Astrocyte (in vitro differentiated cells and primary cell): ENCODE measurements around the gene VAC14.

Experiments used
- CTCF ChIP-seq: IDR thresholded peaks from 2 replicates; pipeline ENCODE4 v1.5.1; 2011; ENCODE audit warnings: low read depth, mild to moderate bottlenecking, inconsistent platforms, low read length, moderate library complexity; ENCODE audit not compliant: insufficient read depth
- EZH2 ChIP-seq: IDR thresholded peaks from 2 replicates; pipeline ENCODE4 v1.6.1; 2012; ENCODE audit warnings: mild to moderate bottlenecking, low read length, inconsistent platforms; ENCODE audit not compliant: insufficient read depth

GRCh38 chr16:70768203-70768580 lies 32.8 kb downstream of the VAC14 start:
- TF ChIP-seq CTCF = no peak
- no peak for TF ChIP-seq EZH2
